Endothelial cell (in vitro differentiated cells): ENCODE results near the gene WIF1. TPM values are rescaled to one million over a fixed set of nuclear protein-coding genes. Genes with fewer than 3 reads are reported as not detected.

ENCODE experiments used
- DNase-seq: peaks from one replicate; pipeline ENCODE4 v3.0.0; 2021; ENCODE audit warnings: low spot score
- H3K27ac Mint-ChIP-seq: one replicate; pipeline ENCODE4 v1.8.0; 2021; ENCODE audit warnings: mixed read lengths, inconsistent platforms; ENCODE audit not compliant: unreplicated experiment
- H3K27me3 Mint-ChIP-seq: one replicate; pipeline ENCODE4 v1.8.0; 2021; ENCODE audit warnings: mild to moderate bottlenecking, moderate library complexity, mixed read lengths, inconsistent platforms; ENCODE audit not compliant: unreplicated experiment
- H3K36me3 Mint-ChIP-seq: one replicate; pipeline ENCODE4 v1.8.0; 2021; ENCODE audit warnings: mild to moderate bottlenecking, low read depth, mixed read lengths, inconsistent platforms; ENCODE audit not compliant: unreplicated experiment
- H3K4me1 Mint-ChIP-seq: one replicate; pipeline ENCODE4 v1.8.0; 2021; ENCODE audit warnings: mild to moderate bottlenecking, mixed read lengths, inconsistent platforms; ENCODE audit not compliant: unreplicated experiment
- H3K4me3 Mint-ChIP-seq: one replicate; pipeline ENCODE4 v1.8.0; 2021; ENCODE audit warnings: mild to moderate bottlenecking, mixed read lengths, inconsistent platforms; ENCODE audit not compliant: unreplicated experiment
- H3K9me3 Mint-ChIP-seq: one replicate; pipeline ENCODE4 v1.8.0; 2021; ENCODE audit warnings: mixed read lengths, inconsistent platforms; ENCODE audit not compliant: unreplicated experiment
- CTCF ChIP-seq: fragments of 200-600 bp; sonication (generic); IDR thresholded peaks from one replicate; pipeline ENCODE4 v1.5.0; 2021; ENCODE audit warnings: antibody characterized with exemption; ENCODE audit not compliant: unreplicated experiment
- total RNA-seq: library from RNA; stranded (reverse); fragmentation: NEBNext Ultra II Directional; extraction: Animal tissue kit (Norgen Biotek cat#: 25700); gene quantifications from one replicate; pipeline ENCODE4 v1.2.1, GENCODE V29; 2021; ENCODE audit not compliant: unreplicated experiment

Gene WIF1
- total RNA-seq, 1 donor from 2014 or later: not detected

GRCh38 chr12:65015850-65016249 is 105.3 kb downstream of the WIF1 start:
- no peak overlapping the region for H3K27ac Mint-ChIP-seq
- no peaks in the 10 kb centered on the region for H3K9me3 Mint-ChIP-seq
- peaks cover 6% of the 10 kb centered on the region for H3K4me1 Mint-ChIP-seq
- no peak for DNase-seq
- no peak overlapping the region for H3K4me3 Mint-ChIP-seq
- TF ChIP-seq CTCF: no peak
- H3K36me3 Mint-ChIP-seq: no peaks in the 10 kb centered on the region
- H3K27me3 Mint-ChIP-seq: peaks cover 6% of the 10 kb centered on the region

GRCh38 chr12:65014504-65015271 is 106.4 kb downstream of the WIF1 start:
- peaks cover 6% of the 10 kb centered on the region for H3K4me1 Mint-ChIP-seq
- no peak overlapping the region for H3K4me3 Mint-ChIP-seq
- no peak overlapping the region for H3K27ac Mint-ChIP-seq
- no peaks in the 10 kb centered on the region for H3K36me3 Mint-ChIP-seq
- no peak for TF ChIP-seq CTCF
- no peak for DNase-seq
- H3K27me3 Mint-ChIP-seq: peaks cover 6% of the 10 kb centered on the region
- no peaks in the 10 kb centered on the region for H3K9me3 Mint-ChIP-seq

GRCh38 chr12:65010437-65010836 is 110.7 kb downstream of the WIF1 start:
- TF ChIP-seq CTCF: no peak
- Mint-ChIP-seq H3K4me1 (no peaks in the 10 kb centered on the region), H3K9me3 (no peaks in the 10 kb centered on the region), H3K27ac (no peak overlapping the region), H3K4me3 (no peak overlapping the region), H3K36me3 (no peaks in the 10 kb centered on the region), H3K27me3 (no peaks in the 10 kb centered on the region)
- DNase-seq: no peak

- no peak overlapping the region for H3K4me3 Mint-ChIP-seq
- no peak for DNase-seq
Measured at GRCh38 chr12:65005716-65006115, 115.4 kb downstream of the WIF1 start.

More at GRCh38 chr12:65005716-65006115, 115.4 kb downstream of the WIF1 start:
- no peaks in the 10 kb centered on the region for H3K4me1 Mint-ChIP-seq
- no peaks in the 10 kb centered on the region for H3K9me3 Mint-ChIP-seq
- no peak overlapping the region for H3K27ac Mint-ChIP-seq
- TF ChIP-seq CTCF: no peak
- no peaks in the 10 kb centered on the region for H3K27me3 Mint-ChIP-seq
- no peaks in the 10 kb centered on the region for H3K36me3 Mint-ChIP-seq
